Jurkat, Clone E6-1 (cell line): ENCODE data around the gene HOXB3.

ENCODE experiments used
- DNase-seq: peaks from one replicate; pipeline ENCODE4 v3.0.0-alpha.2; 2011; ENCODE audit warnings: low read depth, low spot score
- H3K4me3 ChIP-seq: 2 replicates; pipeline ENCODE4 v1.5.1; 2011; ENCODE audit warnings: mild to moderate bottlenecking, low read length, control low read depth, moderate library complexity

The HOXB3 gene

GRCh38 chr17:48613862-48614694 lies 24.0 kb upstream of the HOXB3 start:
- DNase-seq: no peak
- H3K4me3 ChIP-seq: no peak overlapping the region

- DNase-seq: peak; percentile 46
- H3K4me3 ChIP-seq: peak overlapping the region; percentile 51
Measured at GRCh38 chr17:48612854-48613691, 23.0 kb upstream of the HOXB3 start.

GRCh38 chr17:48612456-48612853 lies 22.4 kb upstream of the HOXB3 start:
- no peak for DNase-seq
- peak overlapping the region; percentile 51 for H3K4me3 ChIP-seq

GRCh38 chr17:48611681-48612455 lies 21.8 kb upstream of the HOXB3 start:
- H3K4me3 ChIP-seq: peak overlapping the region; percentile 85
- DNase-seq: no peak

DNA sequence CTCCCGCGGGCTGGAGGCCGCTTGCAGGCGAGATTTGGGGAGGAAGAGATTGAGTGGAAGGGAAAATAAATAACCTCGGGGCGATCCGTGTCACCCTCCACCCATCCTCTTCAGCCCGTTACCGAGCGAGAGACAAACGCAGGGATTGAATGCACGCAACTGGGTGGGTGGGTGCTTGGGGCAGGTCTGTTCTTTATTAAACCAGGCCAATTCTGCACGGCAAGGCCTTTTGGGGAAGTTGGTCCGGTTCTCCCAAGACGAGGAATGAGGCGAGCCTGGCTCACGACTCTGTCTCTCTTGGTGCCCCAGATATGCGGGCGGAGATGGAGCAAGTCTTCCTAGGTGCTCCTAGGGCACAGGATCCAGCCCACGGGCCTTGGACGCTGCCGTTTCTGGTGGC lies 21.2 kb upstream of the HOXB3 start:
- H3K4me3 ChIP-seq: peak overlapping the region; percentile 85

GRCh38 chr17:48610282-48611211 lies 20.5 kb upstream of the HOXB3 start, which contains the start of gene HOXB7:
TSS of gene HOXB7 (minus strand) at chr17:48611017. CDS start at chr17:48610918, 99 bp downstream.
- peak; percentile 50 for DNase-seq

More for the DNA sequence above, 21.2 kb upstream of the HOXB3 start:
- no peak for DNase-seq

DNA sequence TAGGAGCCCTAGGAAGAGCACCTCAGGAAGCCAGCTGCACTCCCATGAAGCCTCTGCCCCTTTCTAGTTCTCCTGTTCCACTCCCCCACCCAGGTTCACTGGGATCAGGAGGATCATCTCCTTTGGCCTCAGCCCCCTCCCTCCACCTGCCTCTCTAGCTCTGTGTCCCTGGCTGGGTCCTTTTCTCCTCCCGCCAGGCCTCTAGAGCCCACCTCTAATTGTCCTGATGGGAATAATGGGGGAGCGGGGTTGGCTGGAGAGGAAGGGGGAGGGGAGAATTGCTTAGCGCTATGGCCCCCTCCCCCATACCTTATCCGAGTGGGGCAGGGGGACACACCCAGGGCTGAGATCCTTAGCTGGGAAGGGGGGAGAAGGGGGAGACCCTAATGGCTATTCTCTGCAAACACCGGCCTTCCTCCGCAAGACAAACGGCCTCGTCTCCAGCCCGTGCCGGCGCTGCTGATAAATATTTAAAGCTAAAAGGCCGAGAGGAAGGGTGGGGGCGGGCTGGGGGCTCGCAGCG lies 19.8 kb upstream of the HOXB3 start:
- DNase-seq: no peak
- H3K4me3 ChIP-seq: peak overlapping the region; percentile 85

More at GRCh38 chr17:48610282-48611211, 20.5 kb upstream of the HOXB3 start, which contains the start of gene HOXB7:
- H3K4me3 ChIP-seq: peak within 1 kb of the TSS; percentile 85

GRCh38 chr17:48609033-48609432 lies 19.0 kb upstream of the HOXB3 start:
- no peak for DNase-seq

DNA sequence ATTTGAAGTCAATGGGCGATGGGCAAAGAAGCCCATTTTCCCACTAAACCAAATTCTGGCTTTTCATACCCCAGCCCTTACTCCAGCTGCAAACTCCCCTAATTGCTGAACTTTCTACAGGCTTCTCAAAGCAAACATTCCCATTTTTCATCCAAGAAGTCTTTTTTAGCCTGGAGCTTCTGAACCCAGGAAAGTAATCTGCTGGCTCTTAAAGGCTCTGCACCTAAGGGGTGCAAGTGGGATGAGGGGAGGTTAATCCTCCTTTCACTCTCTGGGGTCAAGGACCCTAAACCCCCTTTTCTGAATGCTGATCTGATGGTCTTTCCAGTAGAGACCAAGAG lies 18.4 kb upstream of the HOXB3 start:
- no peak overlapping the region for H3K4me3 ChIP-seq
- no peak for DNase-seq

More at GRCh38 chr17:48609033-48609432, 19.0 kb upstream of the HOXB3 start:
- no peak overlapping the region for H3K4me3 ChIP-seq

DNA sequence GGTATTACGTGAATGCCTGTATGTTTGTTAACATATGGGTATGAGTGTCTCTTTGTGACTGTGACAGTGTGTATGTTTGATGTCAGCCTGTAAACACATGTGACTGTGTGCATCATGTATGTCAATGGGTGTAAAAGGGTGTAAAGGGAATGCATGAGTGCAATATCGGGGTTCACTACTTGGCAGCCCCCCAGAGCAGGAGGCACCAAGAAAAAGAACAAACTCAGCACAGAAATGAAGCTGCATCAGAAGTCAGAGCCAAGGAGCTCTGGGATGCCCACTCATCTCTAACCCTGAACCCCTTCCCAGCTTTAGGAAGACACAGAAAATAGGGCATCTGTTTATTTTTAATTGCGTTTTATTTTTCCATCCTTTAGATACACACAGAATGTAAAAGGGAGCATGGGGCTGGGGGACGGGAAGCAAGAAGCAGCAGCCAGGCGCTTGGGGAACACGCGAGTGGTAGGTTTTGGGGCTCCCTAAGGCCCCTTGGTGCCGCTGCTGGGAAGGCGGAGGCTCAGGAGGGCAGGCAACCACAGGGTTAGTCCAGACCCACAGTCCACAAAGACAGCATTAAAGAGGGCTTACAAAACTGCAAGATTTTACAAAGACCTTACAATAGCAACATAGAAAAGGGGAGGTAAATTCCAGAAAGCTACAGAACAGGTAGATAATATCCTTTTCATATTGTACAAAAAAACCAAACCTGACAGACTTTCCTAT lies 17.0 kb upstream of the HOXB3 start:
- no peak for DNase-seq
- no peak overlapping the region for H3K4me3 ChIP-seq

DNA sequence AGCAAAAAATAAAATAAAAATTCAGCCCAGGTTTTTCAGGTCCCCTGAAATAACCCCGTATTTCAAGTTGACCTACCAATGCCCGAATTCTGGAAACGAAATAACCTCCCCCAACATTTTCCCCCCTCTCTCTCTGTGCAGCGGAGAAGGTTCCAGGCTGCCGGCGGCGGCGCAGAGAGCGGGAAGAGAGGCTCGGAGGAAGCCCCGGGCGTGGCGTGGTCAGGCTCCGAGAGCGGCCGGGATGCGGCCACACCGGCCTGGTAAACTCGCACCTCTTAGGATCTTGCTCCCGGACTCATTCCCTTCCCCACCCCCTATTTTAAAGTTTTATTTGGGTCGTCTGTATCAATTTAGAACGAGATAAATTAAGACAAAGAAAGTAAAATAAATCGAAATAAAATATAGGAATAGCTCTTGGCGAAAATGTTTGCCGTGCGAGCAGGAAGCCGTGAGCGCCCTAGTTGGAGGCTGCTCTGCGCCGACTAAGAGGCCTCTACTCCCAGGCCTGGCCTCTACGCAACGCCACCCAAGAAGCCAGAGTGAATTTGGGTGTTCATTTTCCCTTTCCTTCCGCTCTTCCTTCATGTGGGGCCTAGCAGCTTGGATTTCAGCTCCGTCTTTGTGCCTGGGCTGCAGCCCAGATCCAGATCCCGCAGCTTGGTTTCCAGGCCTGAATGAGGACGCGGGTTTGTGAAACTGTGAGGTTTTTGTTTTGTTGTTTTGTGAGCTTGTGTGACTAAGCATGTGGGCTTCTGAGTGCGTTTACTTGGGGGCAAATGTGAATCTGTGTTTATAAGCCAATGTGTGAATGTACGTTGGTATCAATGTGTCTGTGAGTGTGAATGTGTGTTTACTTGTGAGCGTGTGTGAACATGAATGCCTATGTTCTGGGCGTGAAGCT lies 16.2 kb upstream of the HOXB3 start:
- no peak overlapping the region for H3K4me3 ChIP-seq
- DNase-seq: no peak

GRCh38 chr17:48605409-48605919 lies 15.4 kb upstream of the HOXB3 start:
- no peak overlapping the region for H3K4me3 ChIP-seq
- DNase-seq: no peak

DNA sequence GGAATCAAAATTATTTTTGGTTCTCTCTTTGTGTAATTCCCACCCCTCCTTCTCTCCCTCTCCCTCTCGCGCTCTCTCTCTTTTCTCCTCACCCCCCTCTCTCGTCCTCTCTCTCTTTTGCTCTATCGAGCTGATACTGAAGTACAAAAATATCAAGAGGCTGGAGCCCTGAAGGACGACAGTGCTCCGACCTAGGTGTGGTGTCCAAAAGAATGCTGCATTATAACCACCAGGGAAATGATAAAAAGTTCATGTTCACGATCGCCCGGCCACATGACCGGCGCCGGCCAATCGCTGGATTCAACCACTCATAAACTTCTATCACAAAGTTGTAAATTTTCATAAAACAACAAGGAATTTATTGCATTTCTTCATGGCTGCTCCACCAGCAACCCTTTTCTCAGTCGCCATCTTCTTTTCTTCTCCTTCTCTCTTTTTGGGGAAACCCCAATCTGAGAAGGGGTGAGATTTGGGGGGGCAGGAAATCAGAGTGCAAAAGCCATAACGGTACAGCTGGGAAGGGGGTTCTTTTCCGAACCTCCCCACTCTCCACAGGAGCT lies 14.8 kb upstream of the HOXB3 start, which contains the start of gene HOXB6:
Gene HOXB6, minus strand, starts transcription at position 217 of the 560 bp plus-strand sequence. CDS start 6,836 bp downstream, outside the sequence.
- no peak for DNase-seq
- no peak within 1 kb of the TSS for H3K4me3 ChIP-seq

DNA sequence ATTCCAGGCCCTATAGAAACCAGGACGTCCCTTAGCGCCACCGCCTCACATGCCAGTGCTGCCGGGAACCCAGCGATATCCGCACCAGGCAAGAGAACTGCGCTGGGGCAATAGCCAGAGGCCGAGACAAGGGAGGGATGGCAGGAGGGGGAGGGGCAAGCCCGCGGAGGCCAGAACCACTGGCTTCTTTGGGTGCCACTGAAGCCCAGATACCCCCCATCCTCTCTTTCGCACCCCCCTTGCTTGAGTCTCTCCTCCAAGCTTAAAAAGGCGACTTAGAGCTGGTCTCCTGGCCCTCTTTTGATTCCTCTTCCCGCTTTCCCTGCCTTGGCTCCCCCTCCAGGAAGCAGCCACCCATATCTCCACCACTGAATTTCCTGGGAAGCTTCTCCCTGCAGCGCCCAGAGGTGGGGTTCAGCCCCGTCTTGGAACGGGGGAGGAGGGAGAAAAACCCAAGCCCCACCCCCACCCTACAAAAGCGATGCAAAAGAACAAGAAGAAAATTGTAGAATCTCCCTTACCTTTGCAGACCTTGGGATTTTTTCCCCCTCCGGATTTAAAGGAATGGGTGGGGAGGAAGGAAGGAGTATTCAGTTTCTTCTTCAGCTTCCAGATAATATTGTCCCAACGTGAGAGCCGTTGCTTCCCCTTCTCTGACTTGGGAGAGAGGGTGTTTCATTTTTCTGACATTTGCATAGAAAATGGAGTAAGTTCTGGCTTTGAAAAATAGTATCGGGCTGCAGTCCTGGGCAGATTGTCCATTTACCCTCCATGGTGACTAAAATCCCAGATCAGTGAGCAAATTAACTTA lies 14.1 kb upstream of the HOXB3 start:
- H3K4me3 ChIP-seq: no peak overlapping the region
- DNase-seq: no peak
